ENCODE data around the gene PEX14.

The PEX14 gene

GRCh38 chr1:10629816-10630571, 155.2 kb downstream of the PEX14 start:
- no peak for DNase-seq (ENCODE audit: low read depth in 3 of 3, low spot score in 1 of 3)

GRCh38 chr1:10630661-10631120, 155.9 kb downstream of the PEX14 start:
- no peak for DNase-seq (ENCODE audit: low read depth in 3 of 3, low spot score in 1 of 3)

GRCh38 chr1:10631121-10631810, 156.5 kb downstream of the PEX14 start:
- no peak for DNase-seq (ENCODE audit: low read depth in 3 of 3, low spot score in 1 of 3)

- no peak for DNase-seq (ENCODE audit: low read depth in 3 of 3, low spot score in 1 of 3)
These were observed 157.3 kb downstream of the PEX14 start for GRCh38 chr1:10631811-10632593.

- DNase-seq (ENCODE audit: low read depth in 3 of 3, low spot score in 1 of 3), result no peak
These were observed 157.9 kb downstream of the PEX14 start for GRCh38 chr1:10632691-10633090.

- DNase-seq (ENCODE audit: low read depth in 3 of 3, low spot score in 1 of 3), result no peak
These were observed 158.7 kb downstream of the PEX14 start for GRCh38 chr1:10633416-10633815.

- no peak for DNase-seq (ENCODE audit: low read depth in 3 of 3, low spot score in 1 of 3)
These were observed 159.3 kb downstream of the PEX14 start for GRCh38 chr1:10634075-10634427.

- no peak for DNase-seq (ENCODE audit: low read depth in 3 of 3, low spot score in 1 of 3)
These were observed 159.8 kb downstream of the PEX14 start for GRCh38 chr1:10634428-10635084.

GRCh38 chr1:10635085-10635896, 160.5 kb downstream of the PEX14 start:
- DNase-seq (ENCODE audit: low read depth in 3 of 3, low spot score in 1 of 3), result no peak

- DNase-seq (ENCODE audit: low read depth in 3 of 3, low spot score in 1 of 3), result no peak
These were observed 161.2 kb downstream of the PEX14 start for GRCh38 chr1:10635992-10636391.

- DNase-seq (ENCODE audit: low read depth in 3 of 3, low spot score in 1 of 3), result no peak
These were observed 162.7 kb downstream of the PEX14 start for GRCh38 chr1:10637400-10637799.

- no peak for DNase-seq (ENCODE audit: low read depth in 3 of 3, low spot score in 1 of 3)
These were observed 163.2 kb downstream of the PEX14 start for GRCh38 chr1:10637834-10638558.

- DNase-seq (ENCODE audit: low read depth in 3 of 3, low spot score in 1 of 3), result no peak
These were observed 163.8 kb downstream of the PEX14 start for GRCh38 chr1:10638559-10639005.

- DNase-seq (ENCODE audit: low read depth in 3 of 3, low spot score in 1 of 3), result no peak
These were observed 164.4 kb downstream of the PEX14 start for GRCh38 chr1:10639011-10639774.

- DNase-seq (ENCODE audit: low read depth in 3 of 3, low spot score in 1 of 3), result no peak
These were observed 165.2 kb downstream of the PEX14 start for GRCh38 chr1:10639775-10640578.

GRCh38 chr1:10640843-10641553, 166.2 kb downstream of the PEX14 start:
- no peak for DNase-seq (ENCODE audit: low read depth in 3 of 3, low spot score in 1 of 3)

- no peak for DNase-seq (ENCODE audit: low read depth in 3 of 3, low spot score in 1 of 3)
These were observed 167.2 kb downstream of the PEX14 start for GRCh38 chr1:10641976-10642375.
